HG03354 (cell line): ENCODE measurements around the gene SRGAP3.

Experiments used
- ATAC-seq: cut with Tn5 transposase; IDR thresholded peaks from one replicate; pipeline ENCODE4 v1.9.1; 2021; ENCODE audit warnings: mild to moderate bottlenecking; ENCODE audit not compliant: unreplicated experiment, poor library complexity, severe bottlenecking

SRGAP3 gene

GRCh38 chr3:9009976-9010545 lies 239.4 kb downstream of the SRGAP3 start:
- no peak for ATAC-seq

- no peak for ATAC-seq
These were observed 240.7 kb downstream of the SRGAP3 start for GRCh38 chr3:9008550-9009255.

- no peak for ATAC-seq
These were observed 241.5 kb downstream of the SRGAP3 start for GRCh38 chr3:9007928-9008327.

GRCh38 chr3:9007213-9007612 lies 242.2 kb downstream of the SRGAP3 start:
- no peak for ATAC-seq

GRCh38 chr3:9000041-9000440 lies 249.4 kb downstream of the SRGAP3 start:
- no peak for ATAC-seq

GRCh38 chr3:8997151-8997550 lies 252.3 kb downstream of the SRGAP3 start:
- no peak for ATAC-seq

- ATAC-seq, result no peak
These were observed 252.7 kb downstream of the SRGAP3 start for GRCh38 chr3:8996681-8997121.

GRCh38 chr3:8996216-8996615 lies 253.2 kb downstream of the SRGAP3 start:
- no peak for ATAC-seq

GRCh38 chr3:8994226-8994625 lies 255.2 kb downstream of the SRGAP3 start:
- no peak for ATAC-seq

GRCh38 chr3:8993331-8993730 lies 256.1 kb downstream of the SRGAP3 start:
- no peak for ATAC-seq

GRCh38 chr3:8992854-8993253 lies 256.6 kb downstream of the SRGAP3 start:
- no peak for ATAC-seq

GRCh38 chr3:8992199-8992598 lies 257.2 kb downstream of the SRGAP3 start:
- ATAC-seq, result no peak

- no peak for ATAC-seq
These were observed 258.9 kb downstream of the SRGAP3 start for GRCh38 chr3:8990266-8991215.

- no peak for ATAC-seq
These were observed 260.5 kb downstream of the SRGAP3 start for GRCh38 chr3:8988791-8989558.

GRCh38 chr3:8988384-8988655 lies 261.1 kb downstream of the SRGAP3 start:
- no peak for ATAC-seq

GRCh38 chr3:8987645-8988383 lies 261.6 kb downstream of the SRGAP3 start:
- peak; percentile 88 for ATAC-seq

GRCh38 chr3:8987226-8987625 lies 262.2 kb downstream of the SRGAP3 start:
- ATAC-seq, result no peak

GRCh38 chr3:8986741-8987140 lies 262.7 kb downstream of the SRGAP3 start:
- ATAC-seq, result no peak

- ATAC-seq, result no peak
These were observed 263.6 kb downstream of the SRGAP3 start for GRCh38 chr3:8985876-8986275.
